Upper lobe of left lung (tissue), 6 donors: ENCODE data around the gene RPL35A. TPM values are rescaled to one million over a fixed set of nuclear protein-coding genes. Genes with fewer than 3 reads are reported as not detected.

Source experiments
- ATAC-seq, 2 donors: fragments of 200-7000 bp; cut with Tn5 transposase; one replicate each; pipeline ENCODE4 v1.9.1; 2022; ENCODE audit warnings: mild to moderate bottlenecking in 2 of 2, moderate library complexity in 2 of 2; ENCODE audit not compliant: low FRiP score in 2 of 2
- DNase-seq, 2 donors: peaks; one replicate each; pipeline ENCODE4 v3.0.0-alpha.2; 2019 to 2020
- H3K27ac ChIP-seq, 4 donors: fragments of 200-600 bp; sonication (generic); one replicate each; pipeline ENCODE4 v1.5.1; 2016 to 2019
- H3K27me3 ChIP-seq, 4 donors: fragments of 200-600 bp; sonication (generic); one replicate each; pipeline ENCODE4 v1.5.1; 2017 to 2019
- H3K36me3 ChIP-seq, 4 donors: fragments of 200-600 bp; sonication (generic); one replicate each; pipeline ENCODE4 v1.5.1; 2016 to 2019
- H3K4me1 ChIP-seq, 4 donors: fragments of 200-600 bp; sonication (generic); one replicate each; pipeline ENCODE4 v1.5.1; 2018 to 2019
- H3K4me3 ChIP-seq, 4 donors: fragments of 200-600 bp; sonication (generic); one replicate each; pipeline ENCODE4 v1.5.1; 2017 to 2019; ENCODE audit warnings: mild to moderate bottlenecking in 2 of 4, moderate library complexity in 1 of 4
- H3K9me3 ChIP-seq, 4 donors: fragments of 200-600 bp; sonication (generic); one replicate each; pipeline ENCODE4 v1.5.1; 2018 to 2019
- CTCF ChIP-seq, 6 experiments: fragments of 450-650 bp in 4 of 6; fragments of 200-600 bp in 2 of 6; sonication (generic) in 2 of 6; IDR thresholded peaks; one replicate each; pipeline ENCODE4 v1.5.1; 2016 to 2019; ENCODE audit warnings: antibody characterized with exemption in 6 of 6
- EP300 ChIP-seq, 4 donors: sonication (generic); formaldehyde crosslinking; IDR thresholded peaks; one replicate each; pipeline ENCODE4 v1.5.1; 2017; ENCODE audit warnings: antibody characterized with exemption in 4 of 4, control low read depth in 2 of 4
- POLR2A ChIP-seq, 4 donors: fragments of 450-650 bp; IDR thresholded peaks; one replicate each; pipeline ENCODE4 v1.5.1; 2016 to 2017; ENCODE audit warnings: antibody characterized with exemption in 4 of 4, mild to moderate bottlenecking in 2 of 4
- POLR2AphosphoS5 ChIP-seq, 2 donors: sonication (generic); formaldehyde crosslinking; IDR thresholded peaks; one replicate each; pipeline ENCODE4 v1.5.1; 2017; ENCODE audit warnings: antibody characterized with exemption in 2 of 2
- WGBS, 2 donors: methylation state at CpG; one replicate each; pipeline ENCODE4 v1.1.5; 2017 to 2018; 5-methylcytosine and 5-hydroxymethylcytosine counted together
- total RNA-seq, 6 donors: library from RNA; depleted of rRNA in 4 of 6; stranded (reverse); fragments of >200 nt in 4 of 6; gene quantifications; one replicate each; pipeline versions ENCODE4 v1.1.0 to v1.2.1, GENCODE V29; 2016 to 2021
- donor health status: DM: no; HTN: no; CAD: no; lungs with moderate emphysema.
- donor health status: DM: no; HTN: yes; CAD: no; lungs with severe emphysema.

The RPL35A gene
- total RNA-seq, 6 donors from 2014 or later: 80.7 to 771 (median 420) TPM

DNA sequence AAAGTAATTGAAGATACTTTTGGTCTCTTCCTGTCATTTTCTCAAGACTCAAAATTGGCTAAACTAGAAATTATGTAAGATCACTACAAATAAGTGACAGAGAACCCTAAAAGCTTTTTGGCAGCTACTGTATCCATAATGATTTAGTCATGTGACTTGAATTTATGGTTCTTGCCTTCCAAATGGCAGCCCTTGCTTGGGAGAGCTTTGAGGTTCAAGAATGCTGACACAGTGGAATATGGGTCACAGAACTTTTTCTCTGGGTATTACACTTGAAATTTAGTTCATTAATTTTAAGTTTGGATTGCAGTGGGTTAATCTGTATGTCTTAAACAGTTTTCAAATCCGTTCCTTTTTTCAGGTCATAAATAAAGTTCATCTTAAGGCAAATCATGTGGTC, 24.0 kb downstream of the RPL35A start:
- 76 to 84% methylated on average over 1 of the region's 1 CpG for WGBS, 2 donors
- Histone ChIP-seq H3K27ac (no peak overlapping the region), H3K27me3 (no peaks in the 10 kb centered on the region), H3K9me3 (no peaks in the 10 kb centered on the region), H3K36me3 (peaks cover 0 to 17% (median 1%) of the 10 kb centered on the region in 4 donors), H3K4me1 (no peaks in the 10 kb centered on the region), H3K4me3 (no peak overlapping the region)
- DNase-seq (no peak), ATAC-seq (no peak)
- TF ChIP-seq POLR2AphosphoS5 (IDR thresholded peaks at IDR 0.05) (no peak), POLR2A (IDR thresholded peaks at IDR 0.05) (no peak), CTCF (IDR thresholded peaks at IDR 0.05) (no peak), EP300 (IDR thresholded peaks at IDR 0.05) (no peak)

DNA sequence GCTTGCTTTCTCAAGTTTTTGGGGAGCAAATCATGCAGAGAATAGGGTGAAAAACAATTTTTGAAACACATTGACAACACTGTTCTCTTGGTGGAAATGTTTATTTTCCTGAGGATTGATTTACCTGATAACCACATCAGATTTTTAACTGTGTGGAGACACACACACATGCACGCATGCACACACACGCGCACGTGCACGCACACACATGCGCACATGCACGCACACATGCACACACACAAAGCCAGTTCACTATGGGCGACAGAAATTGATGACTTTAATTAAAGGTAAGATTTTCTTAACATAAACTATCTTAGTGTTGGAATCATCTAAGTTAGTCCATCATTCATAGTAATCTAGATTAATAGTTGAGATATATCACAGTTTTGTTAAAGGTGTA, 25.3 kb downstream of the RPL35A start:
- DNase-seq: peak in 1 of 2 donors; percentile 52
- Histone ChIP-seq H3K9me3 (no peaks in the 10 kb centered on the region), H3K4me1 (no peaks in the 10 kb centered on the region), H3K27ac (no peak overlapping the region), H3K36me3 (peaks cover 0 to 17% (median 1%) of the 10 kb centered on the region in 4 donors), H3K4me3 (no peak overlapping the region), H3K27me3 (no peaks in the 10 kb centered on the region)
- 98% methylated on average over 8 of the region's 8 CpGs for WGBS, 2 donors
- TF ChIP-seq CTCF (IDR thresholded peaks at IDR 0.05): no peak
- TF ChIP-seq EP300 (IDR thresholded peaks at IDR 0.05): no peak
- TF ChIP-seq POLR2A (IDR thresholded peaks at IDR 0.05): no peak
- no peak for TF ChIP-seq POLR2AphosphoS5 (IDR thresholded peaks at IDR 0.05)
- ATAC-seq: no peak

GRCh38 chr3:197983076-197983475, 33.1 kb downstream of the RPL35A start:
- no peak overlapping the region for H3K4me3 ChIP-seq
- DNase-seq: no peak
- no peak for ATAC-seq
- no peak overlapping the region for H3K27ac ChIP-seq
- TF ChIP-seq POLR2A (IDR thresholded peaks at IDR 0.05): no peak
- no peak for TF ChIP-seq POLR2AphosphoS5 (IDR thresholded peaks at IDR 0.05)
- TF ChIP-seq EP300 (IDR thresholded peaks at IDR 0.05): no peak
- TF ChIP-seq CTCF (IDR thresholded peaks at IDR 0.05): no peak
- peaks cover 0 to 5% (median 0%) of the 10 kb centered on the region in 4 donors for H3K36me3 ChIP-seq
- H3K9me3 ChIP-seq: no peaks in the 10 kb centered on the region
- H3K4me1 ChIP-seq: no peaks in the 10 kb centered on the region
- H3K27me3 ChIP-seq: no peaks in the 10 kb centered on the region
- WGBS, 2 donors: 96% methylated on average over 1 of the region's 1 CpG

DNA sequence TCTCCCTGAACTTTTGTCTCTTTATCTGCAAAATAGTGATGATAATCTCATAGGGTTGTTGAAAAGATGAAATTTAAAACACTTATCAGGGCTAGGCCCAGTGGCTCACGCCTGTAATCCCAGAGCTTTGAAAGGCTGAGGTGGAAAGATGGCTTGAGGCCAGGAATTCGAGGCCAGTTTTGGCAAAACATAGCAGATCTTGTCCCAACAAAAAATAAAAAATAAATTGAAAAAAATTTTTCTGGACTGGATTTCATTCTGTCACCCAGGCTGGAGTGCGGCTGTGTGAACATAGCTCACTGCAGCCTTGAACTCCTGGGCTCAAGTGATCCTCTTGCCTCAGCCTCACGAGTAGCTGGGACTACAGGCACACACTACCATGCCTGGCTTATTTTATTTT, 39.7 kb downstream of the RPL35A start:
- H3K36me3 ChIP-seq: peaks cover 0 to 11% (median 1%) of the 10 kb centered on the region in 4 donors
- H3K27ac ChIP-seq: no peak overlapping the region
- H3K27me3 ChIP-seq: no peaks in the 10 kb centered on the region
- no peaks in the 10 kb centered on the region for H3K4me1 ChIP-seq
- no peak for TF ChIP-seq POLR2AphosphoS5 (IDR thresholded peaks at IDR 0.05)
- no peak for TF ChIP-seq POLR2A (IDR thresholded peaks at IDR 0.05)
- TF ChIP-seq EP300 (IDR thresholded peaks at IDR 0.05): no peak
- TF ChIP-seq CTCF (IDR thresholded peaks at IDR 0.05): no peak
- ATAC-seq (no peak), DNase-seq (no peak)
- H3K4me3 ChIP-seq: no peak overlapping the region
- 79 to 84% methylated on average over 4 of the region's 4 CpGs for WGBS, 2 donors
- no peaks in the 10 kb centered on the region for H3K9me3 ChIP-seq

- WGBS, 2 donors: 92 to 100% methylated on average over 1 of the region's 1 CpG
- Histone ChIP-seq H3K27me3 (no peaks in the 10 kb centered on the region), H3K9me3 (no peaks in the 10 kb centered on the region), H3K36me3 (peaks cover 0 to 31% (median under 1%) of the 10 kb centered on the region in 4 donors), H3K4me3 (no peak overlapping the region), H3K27ac (no peak overlapping the region), H3K4me1 (no peaks in the 10 kb centered on the region)
- ATAC-seq: no peak
- no peak for DNase-seq
- no peak for TF ChIP-seq CTCF (IDR thresholded peaks at IDR 0.05)
- no peak for TF ChIP-seq POLR2AphosphoS5 (IDR thresholded peaks at IDR 0.05)
- TF ChIP-seq POLR2A (IDR thresholded peaks at IDR 0.05): no peak
- no peak for TF ChIP-seq EP300 (IDR thresholded peaks at IDR 0.05)
Measured at GRCh38 chr3:197994736-197995135, 44.7 kb downstream of the RPL35A start.
